ENCODE data around the gene MTG1.

The MTG1 gene

GRCh38 chr10:133461841-133462240, 67.9 kb downstream of the MTG1 start:
- Histone ChIP-seq H3K27me3 (ENCODE audit: insufficient read depth, poor library complexity, severe bottlenecking) (no peaks in the 10 kb centered on the region), H3K4me3 (replicated peaks; ENCODE audit: insufficient read depth, low read length) (no peak overlapping the region), H3K27ac (replicated peaks) (no peak overlapping the region)
- DNase-seq (ENCODE audit: low read depth in 1 of 2, low spot score in 1 of 2) = no peak
- TF ChIP-seq GABPA (IDR thresholded peaks at IDR 0.05; ENCODE audit: low read depth) (no peak), CTCF (IDR thresholded peaks at IDR 0.05; ENCODE audit: insufficient read depth, low read length) (no peak), POLR2AphosphoS5 (IDR thresholded peaks at IDR 0.05; ENCODE audit: low read depth) (no peak), SPI1 (IDR thresholded peaks at IDR 0.05; ENCODE audit: borderline replicate concordance, low read depth) (no peak), REST (IDR thresholded peaks at IDR 0.05; ENCODE audit: insufficient replicate concordance, low read depth) (no peak)

- no peak overlapping the region for H3K27ac ChIP-seq (replicated peaks)
- DNase-seq (ENCODE audit: low read depth in 1 of 2, low spot score in 1 of 2) = no peak
- no peaks in the 10 kb centered on the region for H3K27me3 ChIP-seq (ENCODE audit: insufficient read depth, poor library complexity, severe bottlenecking)
- H3K4me3 ChIP-seq (replicated peaks; ENCODE audit: insufficient read depth, low read length) = no peak overlapping the region
- TF ChIP-seq GABPA (IDR thresholded peaks at IDR 0.05; ENCODE audit: low read depth) (no peak), REST (IDR thresholded peaks at IDR 0.05; ENCODE audit: insufficient replicate concordance, low read depth) (no peak), POLR2AphosphoS5 (IDR thresholded peaks at IDR 0.05; ENCODE audit: low read depth) (no peak)
Observed at GRCh38 chr10:133462512-133463305, 68.8 kb downstream of the MTG1 start.

GRCh38 chr10:133464582-133465031, 70.7 kb downstream of the MTG1 start:
- DNase-seq (ENCODE audit: low read depth in 1 of 2, low spot score in 1 of 2) = no peak
- no peak overlapping the region for H3K4me3 ChIP-seq (replicated peaks; ENCODE audit: insufficient read depth, low read length)
- no peaks in the 10 kb centered on the region for H3K27me3 ChIP-seq (ENCODE audit: insufficient read depth, poor library complexity, severe bottlenecking)
- no peak overlapping the region for H3K27ac ChIP-seq (replicated peaks)
- TF ChIP-seq SPI1 (IDR thresholded peaks at IDR 0.05; ENCODE audit: borderline replicate concordance, low read depth) (no peak), CTCF (IDR thresholded peaks at IDR 0.05; ENCODE audit: insufficient read depth, low read length) (no peak), POLR2AphosphoS5 (IDR thresholded peaks at IDR 0.05; ENCODE audit: low read depth) (no peak), GABPA (IDR thresholded peaks at IDR 0.05; ENCODE audit: low read depth) (no peak), REST (IDR thresholded peaks at IDR 0.05; ENCODE audit: insufficient replicate concordance, low read depth) (no peak)

Data from HL-60 (cell line).